KOPT-K1 (cell line): ENCODE results near the gene NOP14.

ENCODE experiments used
- H3K27ac ChIP-seq: fragments of 200-600 bp; sonication (generic); 2 replicates; pipeline ENCODE4 v1.5.1; 2016; ENCODE audit warnings: antibody characterized with exemption, mild to moderate bottlenecking, low read depth, low read length; ENCODE audit not compliant: poor library complexity, severe bottlenecking
- H3K36me3 ChIP-seq: fragments of 200-600 bp; sonication (generic); 2 replicates; pipeline ENCODE4 v1.5.1; 2017; ENCODE audit warnings: antibody characterized with exemption, mild to moderate bottlenecking, low read length, moderate library complexity; ENCODE audit not compliant: insufficient read depth
- H3K9me3 ChIP-seq: fragments of 200-600 bp; sonication (generic); 2 replicates; pipeline ENCODE4 v1.5.1; 2017; ENCODE audit warnings: antibody characterized with exemption, low read length, mild to moderate bottlenecking; ENCODE audit not compliant: insufficient read depth, poor library complexity, severe bottlenecking

NOP14 gene

DNA sequence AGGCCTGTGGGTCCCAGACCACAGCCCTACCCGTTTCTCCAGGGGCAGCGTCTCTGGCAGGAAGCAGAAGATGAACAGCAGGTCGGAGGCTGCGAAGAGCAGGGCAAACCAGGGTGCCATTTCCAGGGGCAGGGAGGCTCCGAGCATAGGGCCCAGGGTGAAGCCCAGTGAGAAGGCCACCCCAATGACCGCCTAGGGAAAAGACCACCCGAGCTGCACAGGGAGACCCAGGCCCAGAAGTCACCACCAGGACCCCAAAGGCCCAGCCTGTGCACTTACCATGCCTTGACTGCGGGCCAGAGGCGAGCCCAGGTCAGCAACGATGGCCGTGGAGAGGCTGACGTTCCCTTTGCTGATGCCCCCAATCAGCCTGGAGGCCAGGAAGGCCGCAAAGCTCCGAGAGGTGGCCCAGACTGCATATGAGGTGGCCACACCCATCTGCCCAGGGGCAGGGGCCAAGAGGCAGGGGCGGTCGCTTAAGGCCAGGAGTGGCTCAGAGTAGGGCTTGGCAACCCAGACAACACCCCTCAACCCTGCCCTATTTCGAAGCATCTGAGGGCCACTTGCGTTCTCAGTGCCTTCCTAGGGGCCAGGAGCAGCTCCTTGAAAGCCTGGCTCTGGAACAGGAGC, 30.8 kb downstream of the NOP14 start:
- Histone ChIP-seq H3K36me3 (peaks cover 56% of the 10 kb centered on the region), H3K9me3 (no peaks in the 10 kb centered on the region), H3K27ac (no peak overlapping the region)

DNA sequence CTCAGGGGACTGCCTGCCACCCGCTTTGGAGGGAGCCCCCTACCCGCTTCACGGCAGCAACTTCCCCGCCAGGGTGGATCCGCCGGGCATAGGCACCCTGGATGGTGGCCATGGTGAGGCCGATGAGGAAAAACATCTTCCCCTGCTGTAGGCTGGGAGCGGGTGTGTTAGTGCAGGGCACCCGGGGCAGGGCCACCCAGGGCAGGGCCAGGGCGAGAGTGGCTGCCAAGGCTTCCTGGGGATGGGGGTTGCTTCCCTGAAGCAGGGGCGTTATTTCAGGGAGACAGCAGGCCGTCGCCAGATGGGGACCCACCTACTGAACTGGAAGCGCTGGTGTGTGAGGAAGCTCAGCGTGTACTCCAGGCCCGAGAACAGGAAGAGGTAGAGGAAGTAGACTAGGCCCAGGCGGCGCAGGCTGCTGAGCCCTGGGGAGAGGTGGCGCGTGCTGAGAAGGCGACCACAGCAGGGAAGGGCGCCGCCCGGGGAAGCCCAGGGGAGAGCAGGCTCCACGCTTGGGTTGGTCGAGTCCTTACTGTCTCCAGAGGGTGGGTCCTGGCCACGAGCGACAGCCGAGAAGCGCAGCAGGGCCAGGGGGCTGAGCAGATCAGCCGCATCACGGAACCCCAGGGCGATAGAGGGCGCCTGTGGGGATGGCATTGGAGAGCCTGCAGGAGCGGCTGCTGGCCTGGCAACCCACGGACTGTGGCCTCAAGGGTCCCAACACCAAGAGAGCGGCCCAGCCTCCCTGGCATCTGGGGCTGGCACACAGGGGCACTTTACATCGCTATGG, 31.5 kb downstream of the NOP14 start:
- no peaks in the 10 kb centered on the region for H3K9me3 ChIP-seq
- H3K27ac ChIP-seq = no peak overlapping the region
- H3K36me3 ChIP-seq = peaks cover 56% of the 10 kb centered on the region

DNA sequence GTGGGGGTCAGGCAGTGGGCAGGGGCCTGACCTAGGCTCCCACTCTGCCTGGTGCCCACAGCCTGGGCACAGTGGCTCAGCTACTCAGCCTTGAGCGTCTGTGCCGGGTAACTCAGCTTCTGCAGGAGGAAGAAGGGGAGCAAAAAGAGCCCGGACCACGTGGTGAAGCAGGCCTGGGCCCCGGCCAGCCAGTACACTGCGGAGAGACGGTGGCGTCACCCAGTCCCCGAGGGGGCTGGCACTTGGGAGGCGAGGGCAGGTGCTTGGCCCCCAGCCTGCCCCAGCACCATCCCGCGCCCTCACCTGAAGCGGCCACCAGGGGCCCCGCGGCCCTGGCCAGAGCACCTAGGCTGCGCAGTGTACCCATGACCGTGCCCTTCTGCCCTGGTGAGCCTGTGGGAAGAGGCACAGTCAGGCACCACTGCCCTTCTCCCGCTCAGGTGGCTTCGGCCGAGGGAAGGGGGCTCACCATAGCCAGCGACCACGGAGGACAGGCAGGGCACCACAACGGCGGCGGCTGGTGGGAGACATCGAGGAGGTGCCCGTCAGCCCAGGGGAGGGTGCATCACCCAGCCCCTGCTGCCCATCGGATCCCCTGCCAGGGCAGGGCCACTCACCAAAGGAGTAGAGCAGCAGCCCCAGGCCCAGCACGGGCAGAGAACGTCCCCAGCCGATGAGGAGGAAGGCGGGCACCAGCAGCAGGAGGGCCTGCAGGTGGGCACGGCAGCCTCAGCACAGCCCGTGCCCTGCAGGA, 32.3 kb downstream of the NOP14 start:
- H3K27ac ChIP-seq = no peak overlapping the region
- no peaks in the 10 kb centered on the region for H3K9me3 ChIP-seq
- H3K36me3 ChIP-seq = peaks cover 59% of the 10 kb centered on the region

DNA sequence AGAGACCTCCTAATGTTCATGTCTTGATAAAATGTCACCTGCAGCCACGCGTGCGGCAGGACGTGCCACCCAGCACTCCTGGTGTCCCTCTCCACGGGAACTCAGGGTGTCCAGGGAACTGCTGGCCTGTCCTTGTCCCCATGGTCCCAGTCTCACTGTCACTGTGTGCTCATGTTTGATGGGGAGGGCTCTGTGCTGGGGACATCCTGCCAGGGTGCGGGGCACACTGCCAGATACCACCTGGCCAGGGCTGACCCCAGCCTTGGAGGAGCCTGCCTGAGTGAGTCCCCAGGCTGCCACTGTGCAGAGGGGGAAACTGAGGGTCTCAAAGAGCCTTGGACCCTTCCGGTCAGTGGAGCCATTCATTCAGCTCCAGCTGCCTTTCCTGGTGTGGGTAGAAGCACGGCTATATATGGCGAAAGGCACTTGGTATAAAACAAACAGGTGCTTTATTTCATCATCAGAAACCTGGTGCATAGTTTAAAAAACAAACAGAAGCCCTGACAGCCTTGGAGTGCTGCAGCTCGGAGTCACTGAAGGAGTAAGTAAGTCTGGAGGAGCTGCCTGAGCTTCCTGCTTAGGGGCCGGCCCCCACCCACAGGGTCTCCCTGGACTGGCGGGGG, 33.0 kb downstream of the NOP14 start:
- Histone ChIP-seq H3K27ac (no peak overlapping the region), H3K36me3 (peaks cover 66% of the 10 kb centered on the region), H3K9me3 (no peaks in the 10 kb centered on the region)

DNA sequence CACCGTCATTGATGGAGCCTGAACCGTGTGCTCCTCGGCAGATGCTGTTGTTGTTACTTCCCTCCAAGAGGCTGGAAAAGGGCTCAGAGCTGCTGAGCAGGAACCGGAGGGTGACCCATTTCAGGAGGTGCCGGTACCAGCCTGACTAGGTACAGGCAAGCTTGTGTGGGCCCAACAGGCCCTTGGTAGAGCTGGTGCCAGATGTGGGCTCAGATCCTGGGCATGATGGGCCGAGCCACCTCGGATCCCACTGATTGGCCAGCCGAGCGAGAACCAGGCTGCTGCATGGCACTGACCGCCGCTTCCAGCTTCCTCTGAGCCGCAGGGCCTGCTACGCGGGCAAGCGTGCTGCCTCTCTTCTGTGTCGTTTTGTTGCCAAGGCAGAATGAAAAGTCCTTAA, 33.7 kb downstream of the NOP14 start:
- Histone ChIP-seq H3K9me3 (no peaks in the 10 kb centered on the region), H3K27ac (no peak overlapping the region), H3K36me3 (peaks cover 74% of the 10 kb centered on the region)

DNA sequence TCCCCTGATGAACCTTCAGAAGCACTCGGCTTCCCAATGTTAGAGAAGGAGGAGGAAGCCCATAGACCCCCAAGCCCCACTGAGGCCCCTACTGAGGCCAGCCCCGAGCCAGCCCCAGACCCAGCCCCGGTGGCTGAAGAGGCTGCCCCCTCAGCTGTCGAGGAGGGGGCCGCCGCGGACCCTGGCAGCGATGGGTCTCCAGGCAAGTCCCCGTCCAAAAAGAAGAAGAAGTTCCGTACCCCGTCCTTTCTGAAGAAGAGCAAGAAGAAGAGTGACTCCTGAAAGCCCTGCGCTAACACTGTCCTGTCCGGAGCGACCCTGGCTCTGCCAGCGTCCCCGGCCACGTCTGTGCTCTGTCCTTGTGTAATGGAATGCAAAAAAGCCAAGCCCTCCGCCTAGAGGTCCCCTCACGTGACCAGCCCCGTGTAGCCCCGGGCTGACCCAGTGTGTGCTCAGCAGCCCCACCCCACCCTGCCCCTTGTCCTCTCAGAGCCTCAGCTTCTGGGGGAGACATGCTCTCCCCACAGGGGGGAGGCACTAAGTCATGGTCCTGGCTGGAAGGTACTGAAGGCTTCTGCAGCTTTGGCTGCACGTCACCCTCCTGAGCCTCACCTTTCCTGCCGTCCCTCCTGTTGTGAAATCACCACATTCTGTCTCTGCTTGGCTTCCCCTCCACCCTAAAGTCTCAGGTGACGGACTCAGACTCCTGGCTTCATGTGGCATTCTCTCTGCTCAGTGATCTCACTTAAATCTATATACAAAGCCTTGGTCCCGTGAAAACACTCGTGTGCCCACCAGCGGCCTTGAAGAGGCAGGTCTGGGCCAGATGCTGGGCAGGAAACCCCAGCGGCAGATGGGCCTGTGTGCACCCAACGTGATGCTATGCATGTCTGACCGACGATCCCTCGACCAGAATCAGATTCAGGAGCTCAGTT, 34.7 kb downstream of the NOP14 start:
- H3K27ac ChIP-seq = no peak overlapping the region

DNA sequence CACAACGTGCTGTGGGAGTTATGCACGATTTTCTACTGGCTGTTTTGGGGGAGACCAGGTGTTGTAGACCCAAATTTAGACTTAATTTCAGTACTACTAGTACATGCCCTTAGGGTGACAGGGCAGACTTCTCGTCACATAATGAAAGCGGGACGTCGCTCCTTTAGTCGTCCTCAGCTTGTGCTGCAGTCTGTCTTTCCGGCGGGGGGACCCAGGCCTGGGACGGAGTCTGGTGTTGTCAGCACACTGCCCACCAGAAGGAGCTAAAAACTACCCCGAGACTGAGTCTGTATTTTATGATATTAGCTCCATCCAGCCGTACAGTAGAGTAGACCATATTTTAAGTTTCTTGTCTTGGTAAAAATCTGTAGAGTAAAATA, 35.5 kb downstream of the NOP14 start:
- H3K9me3 ChIP-seq = no peaks in the 10 kb centered on the region
- H3K36me3 ChIP-seq = peaks cover 92% of the 10 kb centered on the region
- H3K27ac ChIP-seq = no peak overlapping the region

More for the DNA sequence above, 34.7 kb downstream of the NOP14 start:
- Histone ChIP-seq H3K9me3 (no peaks in the 10 kb centered on the region), H3K36me3 (peaks cover 84% of the 10 kb centered on the region)

DNA sequence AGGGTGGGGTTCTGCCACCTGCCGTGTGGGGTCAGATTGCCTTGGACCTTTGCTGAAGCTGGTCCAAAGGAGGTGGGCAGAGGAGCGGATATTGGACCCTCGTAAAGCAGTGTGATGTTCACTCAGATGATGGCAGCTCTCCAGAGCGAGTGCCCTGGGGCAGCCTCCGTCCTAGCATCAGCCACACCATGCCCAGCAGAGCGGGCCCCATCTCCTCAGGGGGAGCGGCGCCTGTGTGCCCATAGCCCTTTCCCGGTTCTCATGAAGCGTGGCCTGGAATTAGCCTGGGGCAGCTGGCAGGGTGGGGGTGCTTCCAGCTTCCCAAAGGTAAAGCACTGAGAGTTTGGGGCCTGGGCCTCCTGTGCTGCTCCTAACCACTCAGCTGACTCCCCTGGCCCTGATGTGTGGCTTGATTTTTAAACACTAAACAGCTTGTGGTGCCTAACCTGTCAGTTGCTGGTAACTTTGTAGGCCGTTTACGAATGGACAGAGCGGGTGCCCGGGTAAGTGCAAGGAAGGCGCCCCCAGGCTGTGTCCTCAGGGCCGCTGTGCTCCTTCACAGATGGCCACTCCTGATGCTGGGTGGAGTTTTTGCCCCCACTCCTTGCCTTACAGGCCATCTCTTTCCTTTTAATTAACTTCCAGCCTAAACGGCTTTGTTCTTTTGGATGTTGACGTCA, 36.0 kb downstream of the NOP14 start:
- no peaks in the 10 kb centered on the region for H3K9me3 ChIP-seq
- peaks cover 97% of the 10 kb centered on the region for H3K36me3 ChIP-seq
- H3K27ac ChIP-seq = no peak overlapping the region

DNA sequence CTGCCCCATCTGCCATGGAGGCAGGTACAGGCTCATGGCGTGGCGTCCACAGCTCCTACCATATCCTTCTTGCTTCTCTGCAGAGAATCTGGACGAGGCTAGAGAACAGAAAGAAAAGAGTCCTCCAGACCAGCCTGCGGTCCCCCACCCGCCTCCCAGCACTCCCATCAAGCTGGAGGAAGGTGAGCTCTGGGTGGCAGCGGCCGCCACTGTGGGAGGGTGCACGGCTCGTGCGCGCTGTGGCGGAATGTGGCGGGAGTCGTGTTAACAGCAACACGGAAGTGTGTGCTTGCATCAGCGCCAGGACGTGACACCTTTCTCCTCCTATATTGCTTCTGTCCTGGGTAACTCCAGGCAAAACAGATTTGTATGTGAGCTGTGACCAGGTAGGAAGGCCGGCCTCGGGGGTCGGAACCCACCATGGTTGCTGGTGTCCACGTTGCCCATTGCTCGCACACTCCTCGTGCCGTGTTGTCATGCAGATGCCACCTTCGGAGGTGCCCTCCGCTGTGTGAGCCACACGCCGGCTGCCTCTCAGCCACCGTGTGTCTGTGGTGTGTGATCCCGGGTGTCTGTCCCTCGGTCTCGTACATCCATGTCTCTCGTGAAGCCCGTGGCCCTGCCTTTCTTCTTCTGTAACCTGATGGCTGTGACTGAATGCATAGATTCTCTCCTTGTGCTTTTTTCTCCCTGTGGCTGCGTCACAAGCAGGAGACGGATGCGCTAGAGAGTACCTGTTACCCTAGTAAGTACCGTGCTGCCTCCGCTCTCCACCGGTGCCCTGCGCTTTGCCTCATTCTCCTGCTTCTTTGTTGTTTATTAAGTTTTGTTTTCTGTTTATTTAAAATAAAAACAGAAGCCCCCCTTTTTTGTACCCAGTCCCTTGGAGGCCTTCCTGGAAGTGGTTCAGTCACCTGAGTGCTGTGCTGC, 37.0 kb downstream of the NOP14 start:
- Histone ChIP-seq H3K36me3 (peaks cover 94% of the 10 kb centered on the region), H3K27ac (no peak overlapping the region), H3K9me3 (no peaks in the 10 kb centered on the region)

DNA sequence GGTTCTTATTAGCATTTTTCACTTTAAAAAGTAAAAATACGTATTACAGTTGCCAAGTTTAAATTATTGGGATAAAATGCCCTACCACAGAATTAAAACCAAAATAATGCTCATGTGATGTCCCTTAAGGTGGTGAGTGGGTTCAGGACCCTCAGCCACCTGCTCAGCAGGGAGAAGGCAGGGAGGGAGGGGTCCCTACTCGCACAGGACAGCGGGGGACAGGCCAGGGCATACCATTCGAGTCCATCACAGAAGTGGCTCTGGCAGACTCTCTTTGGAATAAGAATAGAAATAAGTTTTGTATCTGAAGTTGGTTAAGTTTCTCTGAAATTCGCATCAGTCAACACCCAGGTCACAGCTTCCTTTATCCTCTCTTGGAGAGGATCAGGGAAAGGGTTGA, 37.7 kb downstream of the NOP14 start:
- no peak overlapping the region for H3K27ac ChIP-seq
- H3K36me3 ChIP-seq = peaks cover 87% of the 10 kb centered on the region
- no peaks in the 10 kb centered on the region for H3K9me3 ChIP-seq

DNA sequence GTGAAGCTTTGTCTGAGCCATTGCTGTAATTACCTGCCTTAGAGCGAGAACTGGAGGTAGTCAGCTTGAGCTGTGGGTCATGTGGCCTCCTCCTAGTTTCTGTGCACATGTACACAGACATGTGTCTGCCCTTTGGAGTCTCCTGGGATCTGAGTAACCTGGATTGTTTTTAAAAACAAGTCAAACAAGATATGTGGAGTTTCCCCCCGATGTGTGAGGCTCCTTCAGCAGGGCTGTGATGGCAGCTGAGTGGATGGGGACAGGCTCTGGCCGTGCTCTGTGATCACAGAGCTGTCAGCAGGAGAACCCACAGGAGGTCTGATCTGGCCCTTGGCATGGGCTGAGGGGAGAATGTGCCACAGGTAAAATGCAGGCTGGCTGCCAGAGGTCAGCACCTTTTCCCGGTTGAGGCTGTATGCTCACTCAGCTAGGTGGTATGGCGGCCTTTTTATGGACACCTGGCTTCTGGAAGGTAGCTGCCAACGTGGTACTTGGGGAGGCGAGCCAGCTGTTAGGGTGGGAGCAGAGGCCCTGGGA, 38.4 kb downstream of the NOP14 start:
- Histone ChIP-seq H3K36me3 (peaks cover 85% of the 10 kb centered on the region), H3K9me3 (no peaks in the 10 kb centered on the region), H3K27ac (no peak overlapping the region)

DNA sequence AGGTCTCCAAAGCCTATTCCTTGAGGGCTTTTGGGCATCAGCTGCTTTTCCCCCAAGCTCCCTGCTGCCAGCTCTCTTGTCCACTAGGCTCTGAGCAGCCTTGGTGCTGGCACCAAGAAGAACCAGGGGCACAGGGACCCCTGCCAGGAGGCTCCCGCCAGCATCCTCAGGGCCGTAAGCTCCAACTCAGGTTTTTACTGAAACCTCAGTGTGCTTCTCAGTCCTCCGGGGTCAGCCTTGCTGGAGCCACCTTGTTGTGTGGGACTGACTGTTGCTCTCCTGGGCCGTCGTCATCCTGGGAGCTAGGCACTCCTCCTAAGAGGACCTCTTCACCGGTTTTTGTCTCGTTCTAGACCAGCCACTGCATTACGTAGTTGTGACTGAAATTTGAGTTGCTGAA, 38.9 kb downstream of the NOP14 start:
- H3K9me3 ChIP-seq = no peaks in the 10 kb centered on the region
- H3K27ac ChIP-seq = no peak overlapping the region
- peaks cover 85% of the 10 kb centered on the region for H3K36me3 ChIP-seq

DNA sequence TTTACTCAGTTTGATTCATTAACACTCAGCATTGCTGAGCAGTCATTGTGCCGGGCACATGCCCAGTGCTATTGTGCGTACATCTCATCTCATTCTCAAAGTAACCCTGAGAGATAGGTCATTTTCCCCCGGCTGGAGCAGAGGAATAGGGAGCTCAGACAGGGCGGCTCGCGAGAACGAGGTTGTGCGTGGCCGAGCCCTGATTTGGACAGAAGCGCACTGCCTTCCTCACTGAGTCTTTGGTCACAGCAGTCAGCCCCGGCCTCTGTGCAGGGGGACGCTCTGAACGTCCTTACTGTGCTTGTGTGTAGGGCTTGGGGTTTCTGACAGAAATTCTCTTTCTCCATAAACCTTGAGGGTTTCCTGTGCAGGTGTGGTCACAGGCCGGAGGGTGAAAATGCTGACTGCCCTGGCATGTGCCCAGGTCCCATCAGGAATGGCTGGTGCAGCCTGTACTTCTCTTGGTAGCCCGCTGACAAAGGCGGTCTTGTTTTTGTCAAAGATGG, 39.5 kb downstream of the NOP14 start:
- Histone ChIP-seq H3K9me3 (no peaks in the 10 kb centered on the region), H3K36me3 (peaks cover 85% of the 10 kb centered on the region), H3K27ac (no peak overlapping the region)
